GM12878 (cell line): ENCODE measurements around the gene INHBC. TPM values are rescaled to one million over a fixed set of nuclear protein-coding genes. Genes with fewer than 3 reads are reported as not detected.

ENCODE experiments used
- CBX3 ChIP-seq: fragments of 200-600 bp; sonication (generic); IDR thresholded peaks from 2 replicates; pipeline ENCODE4 v1.6.1; 2016; ENCODE audit warnings: low read depth, borderline replicate concordance
- CHD2 ChIP-seq: IDR thresholded peaks from 2 replicates; pipeline ENCODE4 v1.6.1; 2011; ENCODE audit warnings: low read depth, low read length, improper control_type of control experiment, borderline replicate concordance
- EGR1 ChIP-seq, 2 experiments: IDR thresholded peaks; 1 replicate in 1 of 2; 2 replicates in 1 of 2; pipeline ENCODE4 v1.6.1; 2011 to 2012; ENCODE audit warnings: low read depth in 2 of 2, low read length in 2 of 2, borderline replicate concordance in 1 of 2, mild to moderate bottlenecking in 1 of 2, moderate library complexity in 1 of 2
- ESRRA ChIP-seq: IDR thresholded peaks from 2 replicates; pipeline ENCODE4 v1.6.1; 2012; ENCODE audit warnings: mild to moderate bottlenecking, low read length, improper control_type of control experiment
- MEF2B ChIP-seq: fragments of 450-650 bp; IDR thresholded peaks from 2 replicates; pipeline ENCODE4 v1.6.1; 2018; ENCODE audit warnings: mild to moderate bottlenecking, moderate library complexity; ENCODE audit not compliant: partially characterized antibody, poor library complexity, severe bottlenecking
- MTA3 ChIP-seq: IDR thresholded peaks from 2 replicates; pipeline ENCODE4 v1.6.1; 2012; ENCODE audit warnings: low read length, inconsistent platforms, borderline replicate concordance
- RCOR1 ChIP-seq: conservative IDR thresholded peaks from 2 replicates; pipeline ENCODE4 v1.6.1; 2012; ENCODE audit warnings: low read depth, low read length, improper control_type of control experiment
- RFX5 ChIP-seq: IDR thresholded peaks from 2 replicates; pipeline ENCODE4 v1.6.1; 2011; ENCODE audit warnings: low read depth, low read length, improper control_type of control experiment
- SMARCA5 ChIP-seq: fragments of 450-650 bp; IDR thresholded peaks from 2 replicates; pipeline ENCODE4 v1.6.1; 2017; ENCODE audit warnings: mild to moderate bottlenecking
- TCF12 ChIP-seq: IDR thresholded peaks from 2 replicates; pipeline ENCODE4 v1.6.1; 2011; ENCODE audit warnings: low read depth, mild to moderate bottlenecking, low read length
- ZNF622 ChIP-seq: fragments of 450-650 bp; IDR thresholded peaks from 2 replicates; pipeline ENCODE4 v1.6.1; 2017; ENCODE audit warnings: mild to moderate bottlenecking, inconsistent platforms
- polyA plus RNA-seq, 11 experiments: library from polyadenylated mRNA; depleted of rRNA in 4 of 11; unstranded in 6 of 11; stranded (reverse) in 5 of 11; fragments of >200 nt; fragmentation: Nextera tagmentation in 4 of 11; fragmentation: Illumina TruSeq in 1 of 11; extraction: Ambion mirVana in 4 of 11; extraction: Trizol in 1 of 11; gene quantifications; 1 replicate in 1 of 11; 2 replicates in 10 of 11; pipeline versions ENCODE4 v1.2.1 to v1.2.3, GENCODE V29; 2011 to 2016; ENCODE audit warnings: inconsistent platforms in 2 of 11, missing spikeins in 2 of 11, low read depth in 1 of 11
- total RNA-seq, 4 experiments: library from RNA; depleted of rRNA in 3 of 4; stranded (reverse); fragments of >200 nt in 3 of 4; fragmentation: Illumina TruSeq in 1 of 4; extraction: Trizol in 1 of 4; gene quantifications; 2 replicates each; pipeline versions ENCODE4 v1.2.1 to v1.2.3, GENCODE V29; 2013 to 2021
- TF ChIP-seq, protein P1 (sequence below): fragments of 450-650 bp; formaldehyde crosslinking; IDR thresholded peaks from 2 replicates; pipeline ENCODE4 v1.5.0; 2022; ENCODE audit warnings: mild to moderate bottlenecking, missing genetic modification characterization
- TF ChIP-seq, protein P2 (sequence below): fragments of 450-650 bp; IDR thresholded peaks from 2 replicates; pipeline ENCODE4 v1.6.1; 2018; ENCODE audit warnings: mild to moderate bottlenecking, low read depth, moderate library complexity; ENCODE audit not compliant: partially characterized antibody
- TF ChIP-seq, protein P3 (sequence below): fragments of 450-650 bp; IDR thresholded peaks from 2 replicates; pipeline ENCODE4 v1.6.1; 2016; ENCODE audit warnings: mild to moderate bottlenecking
- TF ChIP-seq, protein P4 (sequence below), 3 experiments: IDR thresholded peaks in 2 of 3; conservative IDR thresholded peaks in 1 of 3; 2 replicates each; pipeline ENCODE4 v1.5.1; 2011; ENCODE audit warnings: low read depth in 3 of 3, low read length in 3 of 3, mild to moderate bottlenecking in 3 of 3, control low read depth in 2 of 3, moderate library complexity in 2 of 3, inconsistent platforms in 1 of 3, mixed read lengths in 1 of 3; ENCODE audit not compliant: control insufficient read depth in 2 of 3, insufficient read depth in 1 of 3; ENCODE audit errors: extremely low read depth in 1 of 3
- TF ChIP-seq, protein P5 (sequence below): fragments of 450-650 bp; formaldehyde crosslinking; IDR thresholded peaks from 2 replicates; pipeline ENCODE4 v1.4.0; 2022; ENCODE audit warnings: mild to moderate bottlenecking, moderate library complexity

INHBC gene
- total and polyA plus RNA-seq, 10 of the 15 experiments (the other 5 are each of a cell fraction or from before 2014, with no cell fraction given): 0.04 to 0.22 (median 0.13) TPM; not detected in 5

DNA sequence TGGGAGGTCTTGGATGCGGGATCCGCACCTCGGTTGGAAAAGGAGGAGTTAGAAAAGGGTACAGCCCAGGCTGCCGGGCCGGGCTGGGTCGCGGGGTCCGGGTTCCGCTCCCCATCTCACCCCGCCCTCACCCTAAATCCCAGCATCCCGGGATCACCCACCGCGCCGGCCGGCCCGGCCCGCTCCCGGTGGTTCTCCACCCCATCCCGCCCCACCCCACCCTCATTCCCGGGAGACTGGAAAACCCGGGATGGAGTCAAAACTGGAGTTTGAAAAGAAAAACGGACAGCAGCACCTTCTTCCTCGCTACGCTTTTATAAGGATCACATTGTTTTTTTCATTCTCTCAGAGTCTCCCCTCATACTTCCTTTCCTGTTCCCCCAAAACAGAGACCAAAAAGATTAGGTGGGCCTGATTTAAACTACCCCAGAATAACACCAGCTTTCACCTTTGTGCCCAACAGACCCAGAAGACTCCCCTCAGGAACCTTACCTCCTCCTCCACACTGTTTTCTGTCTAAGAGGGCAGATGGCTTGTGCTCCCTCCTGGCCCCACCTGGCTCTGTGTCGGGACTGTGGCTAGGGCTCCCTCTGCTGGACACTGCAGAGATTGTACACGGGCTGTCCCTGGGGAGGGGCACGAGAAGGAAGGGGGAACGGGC is 27.8 kb downstream of the INHBC start (continued):
- TF ChIP-seq CBX3 (no peak), EGR1 (IDR thresholded peaks at IDR 0.05; ENCODE audit: borderline replicate concordance in 1 of 2, low read depth in 2 of 2, low read length in 2 of 2) (no peak), CHD2 (peak; percentile 63; the same call in 1 of the 2 replicates), RFX5 (no peak), ESRRA (no peak), ZNF622 (no peak), MTA3 (no peak), RCOR1 (0 out of 2 replicates have a peak, but pooled peaks have one; percentile 41), MEF2B (peak; percentile 99), SMARCA5 (peak; percentile 86), TCF12 (peak; percentile 93)
- TF ChIP-seq, protein P1, sequence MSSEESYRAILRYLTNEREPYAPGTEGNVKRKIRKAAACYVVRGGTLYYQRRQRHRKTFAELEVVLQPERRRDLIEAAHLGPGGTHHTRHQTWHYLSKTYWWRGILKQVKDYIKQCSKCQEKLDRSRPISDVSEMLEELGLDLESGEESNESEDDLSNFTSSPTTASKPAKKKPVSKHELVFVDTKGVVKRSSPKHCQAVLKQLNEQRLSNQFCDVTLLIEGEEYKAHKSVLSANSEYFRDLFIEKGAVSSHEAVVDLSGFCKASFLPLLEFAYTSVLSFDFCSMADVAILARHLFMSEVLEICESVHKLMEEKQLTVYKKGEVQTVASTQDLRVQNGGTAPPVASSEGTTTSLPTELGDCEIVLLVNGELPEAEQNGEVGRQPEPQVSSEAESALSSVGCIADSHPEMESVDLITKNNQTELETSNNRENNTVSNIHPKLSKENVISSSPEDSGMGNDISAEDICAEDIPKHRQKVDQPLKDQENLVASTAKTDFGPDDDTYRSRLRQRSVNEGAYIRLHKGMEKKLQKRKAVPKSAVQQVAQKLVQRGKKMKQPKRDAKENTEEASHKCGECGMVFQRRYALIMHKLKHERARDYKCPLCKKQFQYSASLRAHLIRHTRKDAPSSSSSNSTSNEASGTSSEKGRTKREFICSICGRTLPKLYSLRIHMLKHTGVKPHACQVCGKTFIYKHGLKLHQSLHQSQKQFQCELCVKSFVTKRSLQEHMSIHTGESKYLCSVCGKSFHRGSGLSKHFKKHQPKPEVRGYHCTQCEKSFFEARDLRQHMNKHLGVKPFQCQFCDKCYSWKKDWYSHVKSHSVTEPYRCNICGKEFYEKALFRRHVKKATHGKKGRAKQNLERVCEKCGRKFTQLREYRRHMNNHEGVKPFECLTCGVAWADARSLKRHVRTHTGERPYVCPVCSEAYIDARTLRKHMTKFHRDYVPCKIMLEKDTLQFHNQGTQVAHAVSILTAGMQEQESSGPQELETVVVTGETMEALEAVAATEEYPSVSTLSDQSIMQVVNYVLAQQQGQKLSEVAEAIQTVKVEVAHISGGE (CRISPR knock-in tag): no peak
- TF ChIP-seq, protein P2, sequence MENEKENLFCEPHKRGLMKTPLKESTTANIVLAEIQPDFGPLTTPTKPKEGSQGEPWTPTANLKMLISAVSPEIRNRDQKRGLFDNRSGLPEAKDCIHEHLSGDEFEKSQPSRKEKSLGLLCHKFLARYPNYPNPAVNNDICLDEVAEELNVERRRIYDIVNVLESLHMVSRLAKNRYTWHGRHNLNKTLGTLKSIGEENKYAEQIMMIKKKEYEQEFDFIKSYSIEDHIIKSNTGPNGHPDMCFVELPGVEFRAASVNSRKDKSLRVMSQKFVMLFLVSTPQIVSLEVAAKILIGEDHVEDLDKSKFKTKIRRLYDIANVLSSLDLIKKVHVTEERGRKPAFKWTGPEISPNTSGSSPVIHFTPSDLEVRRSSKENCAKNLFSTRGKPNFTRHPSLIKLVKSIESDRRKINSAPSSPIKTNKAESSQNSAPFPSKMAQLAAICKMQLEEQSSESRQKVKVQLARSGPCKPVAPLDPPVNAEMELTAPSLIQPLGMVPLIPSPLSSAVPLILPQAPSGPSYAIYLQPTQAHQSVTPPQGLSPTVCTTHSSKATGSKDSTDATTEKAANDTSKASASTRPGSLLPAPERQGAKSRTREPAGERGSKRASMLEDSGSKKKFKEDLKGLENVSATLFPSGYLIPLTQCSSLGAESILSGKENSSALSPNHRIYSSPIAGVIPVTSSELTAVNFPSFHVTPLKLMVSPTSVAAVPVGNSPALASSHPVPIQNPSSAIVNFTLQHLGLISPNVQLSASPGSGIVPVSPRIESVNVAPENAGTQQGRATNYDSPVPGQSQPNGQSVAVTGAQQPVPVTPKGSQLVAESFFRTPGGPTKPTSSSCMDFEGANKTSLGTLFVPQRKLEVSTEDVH: peak; percentile 49
- TF ChIP-seq, protein P3, sequence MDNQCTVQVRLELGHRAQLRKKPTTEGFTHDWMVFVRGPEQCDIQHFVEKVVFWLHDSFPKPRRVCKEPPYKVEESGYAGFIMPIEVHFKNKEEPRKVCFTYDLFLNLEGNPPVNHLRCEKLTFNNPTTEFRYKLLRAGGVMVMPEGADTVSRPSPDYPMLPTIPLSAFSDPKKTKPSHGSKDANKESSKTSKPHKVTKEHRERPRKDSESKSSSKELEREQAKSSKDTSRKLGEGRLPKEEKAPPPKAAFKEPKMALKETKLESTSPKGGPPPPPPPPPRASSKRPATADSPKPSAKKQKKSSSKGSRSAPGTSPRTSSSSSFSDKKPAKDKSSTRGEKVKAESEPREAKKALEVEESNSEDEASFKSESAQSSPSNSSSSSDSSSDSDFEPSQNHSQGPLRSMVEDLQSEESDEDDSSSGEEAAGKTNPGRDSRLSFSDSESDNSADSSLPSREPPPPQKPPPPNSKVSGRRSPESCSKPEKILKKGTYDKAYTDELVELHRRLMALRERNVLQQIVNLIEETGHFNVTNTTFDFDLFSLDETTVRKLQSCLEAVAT: 0 out of 2 replicates have a peak, but pooled peaks have one; percentile 27
- TF ChIP-seq, protein P4, sequence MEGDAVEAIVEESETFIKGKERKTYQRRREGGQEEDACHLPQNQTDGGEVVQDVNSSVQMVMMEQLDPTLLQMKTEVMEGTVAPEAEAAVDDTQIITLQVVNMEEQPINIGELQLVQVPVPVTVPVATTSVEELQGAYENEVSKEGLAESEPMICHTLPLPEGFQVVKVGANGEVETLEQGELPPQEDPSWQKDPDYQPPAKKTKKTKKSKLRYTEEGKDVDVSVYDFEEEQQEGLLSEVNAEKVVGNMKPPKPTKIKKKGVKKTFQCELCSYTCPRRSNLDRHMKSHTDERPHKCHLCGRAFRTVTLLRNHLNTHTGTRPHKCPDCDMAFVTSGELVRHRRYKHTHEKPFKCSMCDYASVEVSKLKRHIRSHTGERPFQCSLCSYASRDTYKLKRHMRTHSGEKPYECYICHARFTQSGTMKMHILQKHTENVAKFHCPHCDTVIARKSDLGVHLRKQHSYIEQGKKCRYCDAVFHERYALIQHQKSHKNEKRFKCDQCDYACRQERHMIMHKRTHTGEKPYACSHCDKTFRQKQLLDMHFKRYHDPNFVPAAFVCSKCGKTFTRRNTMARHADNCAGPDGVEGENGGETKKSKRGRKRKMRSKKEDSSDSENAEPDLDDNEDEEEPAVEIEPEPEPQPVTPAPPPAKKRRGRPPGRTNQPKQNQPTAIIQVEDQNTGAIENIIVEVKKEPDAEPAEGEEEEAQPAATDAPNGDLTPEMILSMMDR (IDR thresholded peaks at IDR 0.05 in 2 of 3, conservative IDR thresholded peaks at IDR 0.05 in 1 of 3; ENCODE audit: control insufficient read depth in 2 of 3, extremely low read depth in 1 of 3, insufficient read depth in 1 of 3, low read depth in 3 of 3, low read length in 3 of 3): peak; percentile 94 to 99 (median 98)
- TF ChIP-seq, protein P5, sequence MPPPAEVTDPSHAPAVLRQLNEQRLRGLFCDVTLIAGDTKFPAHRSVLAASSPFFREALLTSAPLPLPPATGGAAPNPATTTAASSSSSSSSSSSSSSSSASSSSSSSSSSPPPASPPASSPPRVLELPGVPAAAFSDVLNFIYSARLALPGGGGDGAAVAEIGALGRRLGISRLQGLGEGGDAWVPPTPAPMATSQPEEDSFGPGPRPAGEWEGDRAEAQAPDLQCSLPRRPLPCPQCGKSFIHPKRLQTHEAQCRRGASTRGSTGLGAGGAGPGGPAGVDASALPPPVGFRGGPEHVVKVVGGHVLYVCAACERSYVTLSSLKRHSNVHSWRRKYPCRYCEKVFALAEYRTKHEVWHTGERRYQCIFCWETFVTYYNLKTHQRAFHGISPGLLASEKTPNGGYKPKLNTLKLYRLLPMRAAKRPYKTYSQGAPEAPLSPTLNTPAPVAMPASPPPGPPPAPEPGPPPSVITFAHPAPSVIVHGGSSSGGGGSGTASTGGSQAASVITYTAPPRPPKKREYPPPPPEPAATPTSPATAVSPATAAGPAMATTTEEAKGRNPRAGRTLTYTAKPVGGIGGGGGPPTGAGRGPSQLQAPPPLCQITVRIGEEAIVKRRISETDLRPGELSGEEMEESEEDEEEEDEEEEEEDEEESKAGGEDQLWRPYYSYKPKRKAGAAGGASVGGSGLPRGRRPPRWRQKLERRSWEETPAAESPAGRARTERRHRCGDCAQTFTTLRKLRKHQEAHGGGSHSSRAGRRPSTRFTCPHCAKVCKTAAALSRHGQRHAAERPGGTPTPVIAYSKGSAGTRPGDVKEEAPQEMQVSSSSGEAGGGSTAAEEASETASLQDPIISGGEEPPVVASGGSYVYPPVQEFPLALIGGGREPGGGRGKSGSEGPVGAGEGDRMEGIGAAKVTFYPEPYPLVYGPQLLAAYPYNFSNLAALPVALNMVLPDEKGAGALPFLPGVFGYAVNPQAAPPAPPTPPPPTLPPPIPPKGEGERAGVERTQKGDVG: no peak
